Measurements from ENCODE around the gene GDPD4. TPM values are rescaled to one million over a fixed set of nuclear protein-coding genes. Genes with fewer than 3 reads are reported as not detected.

Gene GDPD4
- total RNA-seq, 1 donor from 2014 or later = not detected

DNA sequence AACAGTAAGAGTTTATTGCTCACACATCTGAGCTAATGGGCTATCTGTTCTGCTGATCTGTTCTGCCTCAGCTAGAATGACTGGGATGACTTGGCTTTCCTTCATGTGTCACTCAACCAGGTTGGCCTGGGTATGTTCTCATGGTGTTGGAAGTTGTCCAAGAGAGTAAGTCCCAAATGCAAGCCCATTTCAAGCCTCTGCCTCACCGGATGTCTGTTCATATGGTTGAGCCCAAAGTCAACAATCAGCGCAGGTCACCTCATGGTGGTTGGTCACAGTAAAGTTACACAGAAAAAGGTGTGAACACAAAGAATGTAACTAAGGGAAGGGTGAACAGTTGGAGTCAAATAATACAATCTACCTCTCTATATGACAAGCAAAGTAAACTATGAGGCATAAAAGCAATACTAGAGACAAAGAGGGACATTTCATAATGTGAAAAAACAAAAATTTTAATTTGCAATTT is 1.9 kb downstream of the GDPD4 start:
- peak; percentile 44 for DNase-seq (ENCODE audit: low read depth)

DNA sequence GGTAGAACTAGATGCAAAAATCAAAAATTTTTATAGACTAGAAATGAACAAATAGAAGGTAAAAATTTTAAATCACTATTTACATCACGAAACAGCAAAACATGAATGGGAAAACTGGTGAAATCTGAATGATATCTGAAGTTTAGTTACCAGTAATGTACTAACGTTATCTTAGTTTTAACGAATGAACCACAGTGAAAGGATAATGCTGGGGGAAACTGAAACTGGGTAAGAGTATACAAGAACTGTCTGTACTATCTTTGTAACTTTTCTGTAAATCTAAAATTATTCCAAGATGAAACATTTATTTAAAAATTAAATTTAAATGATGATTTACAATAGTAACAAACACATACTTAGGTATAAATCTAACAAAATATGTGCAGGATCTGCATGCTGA is 7.4 kb downstream of the GDPD4 start:
- DNase-seq (ENCODE audit: low read depth) = no peak

DNA sequence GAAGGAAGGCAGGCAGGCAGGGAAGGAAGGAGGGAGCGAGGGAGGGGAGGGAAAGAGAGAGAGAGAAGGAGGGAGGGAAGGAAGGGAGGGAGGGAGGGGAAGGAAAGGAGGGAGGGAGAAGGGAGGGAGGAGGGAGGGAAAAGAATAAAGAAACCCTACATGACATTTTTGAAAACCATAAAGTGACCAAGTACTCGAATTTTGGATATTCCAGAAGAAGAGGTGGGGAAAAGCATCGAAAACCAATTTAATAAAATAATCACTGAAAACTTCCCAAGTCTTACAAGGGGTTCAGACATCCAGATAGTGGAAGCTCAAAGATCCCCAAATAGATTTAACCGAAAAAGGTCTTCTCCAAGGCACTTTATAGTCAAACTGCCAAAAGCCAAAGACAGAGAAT is 11.7 kb downstream of the GDPD4 start:
- DNase-seq (ENCODE audit: low read depth) = no peak

DNA sequence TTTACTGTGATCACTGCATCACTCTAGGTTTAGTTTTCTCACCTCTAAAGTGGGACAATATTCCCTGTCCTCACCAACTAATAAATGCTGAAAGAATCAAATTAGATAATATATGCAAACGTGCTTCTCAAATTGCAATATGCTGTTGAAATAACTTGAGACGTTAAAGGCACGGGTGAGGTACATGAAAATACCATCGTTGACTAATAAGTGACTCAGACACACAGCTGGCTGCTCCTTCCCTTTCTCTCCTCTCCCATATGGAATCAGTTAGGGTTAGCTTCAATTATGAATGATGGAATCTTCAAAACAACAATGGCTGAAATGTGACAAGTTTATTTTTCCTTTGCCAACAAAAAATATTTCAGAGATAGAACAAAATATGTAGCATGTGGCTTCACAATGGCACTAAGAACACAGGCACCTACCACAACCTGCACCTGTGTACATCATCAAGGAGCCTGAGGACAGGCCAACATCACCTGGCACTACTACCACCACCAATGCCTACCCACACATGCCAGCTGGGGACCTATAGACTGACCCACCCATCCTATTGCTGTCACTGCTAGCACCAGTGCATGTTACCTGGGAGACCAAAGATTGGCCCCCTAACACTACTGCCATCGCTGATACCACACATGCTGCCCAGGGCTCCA is 13.7 kb downstream of the GDPD4 start:
- DNase-seq (ENCODE audit: low read depth) = peak; percentile 19

DNA sequence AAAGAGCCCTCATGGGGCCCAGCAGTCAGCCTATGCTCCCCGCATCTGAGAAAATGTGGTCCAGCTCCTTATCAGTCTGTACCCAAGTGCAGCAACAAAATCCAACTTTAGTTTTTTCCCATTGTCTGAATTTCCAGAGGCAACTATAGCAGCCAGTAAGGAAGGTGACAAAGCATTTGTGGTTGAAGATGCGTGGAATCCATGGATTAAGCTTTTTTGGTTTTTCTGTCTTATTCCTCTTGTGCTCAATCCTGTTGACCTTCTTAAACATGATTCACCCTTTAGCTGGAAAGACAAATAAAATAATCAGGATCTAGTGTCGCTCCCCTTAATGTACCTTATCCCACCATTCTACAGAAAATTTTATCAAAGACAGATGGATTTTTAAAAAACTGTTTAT is 14.3 kb downstream of the GDPD4 start:
- DNase-seq (ENCODE audit: low read depth) = no peak

DNA sequence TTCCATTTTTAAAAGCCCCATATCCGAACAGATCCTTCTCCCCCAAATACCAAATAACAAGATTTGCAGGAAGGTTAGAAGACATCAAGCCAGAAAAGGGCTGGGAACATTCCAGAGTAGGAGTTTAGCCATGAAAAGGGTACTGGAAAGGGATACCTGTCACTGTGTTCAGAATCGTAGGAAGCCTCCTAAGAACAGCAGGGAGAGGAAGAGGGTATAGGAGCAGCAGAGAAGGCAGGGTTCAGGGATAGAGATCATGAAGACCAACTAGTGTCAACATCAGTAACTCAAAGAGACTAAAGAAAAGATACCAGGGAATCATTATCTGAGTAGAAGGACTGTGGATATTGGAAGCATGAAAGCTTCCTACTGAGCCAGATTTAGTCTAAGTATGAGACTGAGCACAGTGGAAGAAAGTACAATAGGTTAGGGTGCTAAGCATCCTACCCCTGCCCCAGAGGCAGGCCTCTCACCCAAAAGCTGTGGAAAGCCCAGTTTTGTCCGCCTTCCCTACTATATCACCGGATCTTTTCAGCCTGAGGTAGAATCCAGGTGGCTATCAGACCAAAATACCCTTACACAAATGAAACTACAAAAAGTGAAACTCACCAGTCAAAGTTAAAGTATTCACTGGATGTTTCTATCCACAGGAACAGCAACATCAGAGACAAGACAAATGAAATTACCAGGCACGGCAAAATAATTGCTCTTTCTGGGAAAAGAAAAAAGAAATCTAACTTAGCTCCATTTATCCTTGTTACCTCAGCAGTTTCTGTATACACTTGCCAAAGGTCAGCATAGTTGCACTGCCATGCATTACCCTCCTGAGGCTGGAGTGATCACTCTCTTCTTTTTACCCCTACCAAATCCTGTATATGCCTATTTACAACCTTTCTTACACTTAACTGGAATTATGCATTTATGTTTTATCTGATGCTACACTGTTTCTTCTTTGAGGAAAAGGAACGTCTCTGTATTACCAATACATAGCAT is 16.7 kb downstream of the GDPD4 start:
- DNase-seq (ENCODE audit: low read depth) = no peak

DNA sequence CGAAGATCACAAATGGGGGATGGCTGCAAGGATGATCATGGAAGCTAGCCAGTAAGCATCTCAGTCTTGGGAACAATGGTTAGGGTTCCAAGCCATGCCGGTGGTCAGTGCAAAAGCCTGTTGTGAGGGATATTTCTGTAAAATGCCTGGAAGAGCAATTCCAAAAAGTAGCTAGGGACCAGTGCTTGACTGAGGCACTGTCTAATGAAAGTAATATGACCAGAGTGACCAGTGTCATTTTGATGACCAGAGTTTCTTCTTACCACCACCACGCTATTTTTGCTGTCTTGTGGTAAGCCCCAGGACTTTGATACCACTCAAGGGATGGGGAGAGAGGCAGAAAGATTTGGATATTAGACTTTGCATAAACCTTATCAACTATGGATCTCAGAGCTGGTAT is 18.4 kb downstream of the GDPD4 start:
- no peak for DNase-seq (ENCODE audit: low read depth)

DNA sequence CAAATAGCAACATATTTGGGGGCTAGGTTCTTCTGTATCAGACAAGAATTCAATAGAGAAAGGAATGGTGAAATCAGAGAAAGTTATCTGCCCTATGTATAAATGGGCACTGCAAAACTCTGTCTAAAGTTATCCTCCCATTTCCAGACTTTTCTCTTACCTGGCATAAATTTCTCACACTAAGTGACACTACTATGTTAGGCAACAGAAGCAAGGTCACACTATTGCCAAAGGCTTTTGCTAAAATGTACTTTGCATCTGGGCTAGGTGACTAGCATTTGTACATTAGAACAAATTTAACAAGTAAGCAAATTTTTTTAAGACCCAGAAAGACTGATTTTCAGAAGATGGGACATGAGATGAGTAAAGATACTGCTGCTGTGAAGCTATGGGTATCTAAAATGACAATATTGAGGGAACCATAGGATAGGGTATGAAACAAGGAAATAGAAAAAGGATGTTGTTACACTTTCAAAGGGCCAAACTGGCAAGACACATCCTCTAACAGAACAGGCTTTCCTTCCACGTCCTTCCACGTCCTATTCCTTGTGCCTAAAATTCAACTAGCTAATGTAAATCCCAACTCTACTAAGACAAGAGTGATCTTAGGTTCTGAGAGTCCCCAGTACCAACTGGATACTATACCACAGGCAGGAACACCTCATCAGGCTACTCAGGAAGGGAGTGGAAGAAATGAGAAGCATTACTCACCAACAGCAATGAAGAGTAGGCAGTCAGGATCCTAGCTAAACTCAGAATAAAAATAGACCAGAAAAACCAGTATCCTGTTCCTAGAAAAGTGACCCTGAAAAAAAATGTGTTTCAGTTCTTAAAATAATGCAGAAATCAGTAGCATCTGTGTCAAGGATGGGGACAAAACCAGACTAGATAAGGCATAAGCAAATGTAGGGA is 22.6 kb downstream of the GDPD4 start:
- DNase-seq (ENCODE audit: low read depth) = peak; percentile 9

DNA sequence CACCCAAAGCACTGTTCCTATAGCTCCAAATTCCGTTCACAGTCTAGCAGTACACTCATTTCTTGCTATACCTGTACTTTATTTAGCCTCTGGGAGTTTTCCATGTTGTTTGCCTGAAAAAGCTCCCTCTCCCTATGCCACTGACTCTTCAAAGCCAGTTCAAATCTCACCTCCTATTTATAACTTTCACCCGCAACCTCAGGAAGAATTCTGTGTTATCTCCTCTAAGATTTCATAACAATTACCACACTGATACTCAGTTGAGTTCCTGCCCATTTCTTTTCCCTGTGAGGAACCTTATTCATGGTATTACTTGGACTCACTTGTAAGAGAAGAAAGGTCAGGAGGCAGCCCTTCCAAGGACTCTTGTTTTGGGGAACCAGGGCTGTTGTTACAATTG is 25.2 kb downstream of the GDPD4 start:
- no peak for DNase-seq (ENCODE audit: low read depth)

DNA sequence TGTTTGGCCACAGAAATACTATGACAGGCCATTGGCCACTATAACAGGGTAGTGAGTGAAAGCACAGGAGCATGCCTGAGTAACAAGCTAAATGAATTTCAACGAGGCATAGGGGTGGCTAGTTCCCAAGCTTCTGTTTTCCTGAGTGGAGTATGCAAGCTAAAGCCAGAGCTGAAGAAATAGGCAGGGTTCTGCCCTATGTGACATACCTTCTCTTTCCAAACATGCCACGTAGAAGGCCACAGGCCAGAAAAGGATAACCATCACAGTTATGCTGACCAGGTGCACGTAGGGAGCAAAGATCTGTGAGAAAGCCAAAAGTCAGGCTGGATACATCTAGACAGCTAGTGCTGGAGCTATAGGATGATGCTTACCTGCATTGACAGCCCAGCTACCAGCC is 30.6 kb downstream of the GDPD4 start:
- no peak for DNase-seq (ENCODE audit: low read depth)

DNA sequence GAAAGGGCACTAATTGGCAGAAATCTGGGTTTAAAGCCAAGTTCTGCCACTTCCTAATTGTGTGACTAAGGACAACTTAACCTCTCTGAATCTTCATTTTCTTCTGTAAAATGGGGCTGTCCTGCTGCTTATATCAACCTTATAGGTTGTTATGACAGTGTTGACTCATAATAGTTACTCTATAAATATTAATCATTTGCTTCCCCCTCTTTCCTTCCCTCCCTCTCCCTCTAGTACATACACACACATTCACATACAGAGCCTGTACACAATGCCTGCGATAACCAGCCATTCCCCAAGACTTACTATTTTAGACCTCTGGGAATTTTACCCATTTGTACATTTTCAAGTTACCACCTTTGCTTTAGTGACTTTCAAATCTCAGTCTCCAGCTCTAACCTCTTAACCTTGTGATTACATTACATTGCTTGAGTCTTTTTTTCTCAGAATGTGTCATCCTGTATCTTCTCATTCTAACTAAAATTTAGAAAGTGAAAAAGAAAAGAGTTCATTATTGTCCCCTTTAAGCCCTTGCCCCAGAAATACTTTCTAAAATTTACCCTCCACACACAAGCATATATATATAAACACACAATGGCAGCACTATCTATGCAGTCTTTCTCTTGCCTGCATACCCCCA is 31.9 kb downstream of the GDPD4 start:
- DNase-seq (ENCODE audit: low read depth) = no peak

DNA sequence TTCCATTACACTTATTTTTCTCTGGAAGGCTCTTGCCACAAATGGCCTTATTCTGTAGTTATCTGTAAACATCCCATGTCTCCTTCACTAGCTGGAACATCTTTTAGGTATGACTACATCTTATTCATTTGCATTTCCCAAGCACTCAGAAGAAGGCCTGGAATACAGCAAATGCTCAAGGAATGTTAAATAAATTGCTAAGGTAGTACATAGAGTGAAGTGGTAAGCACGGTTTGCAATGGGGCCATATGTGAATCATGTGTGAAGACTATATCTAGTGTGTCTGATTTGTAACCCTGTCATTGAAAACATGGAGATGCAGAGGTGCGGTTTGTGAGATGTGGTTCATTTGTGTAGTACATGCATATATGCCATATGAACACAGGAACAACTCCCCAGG is 33.5 kb downstream of the GDPD4 start:
- no peak for DNase-seq (ENCODE audit: low read depth)

DNA sequence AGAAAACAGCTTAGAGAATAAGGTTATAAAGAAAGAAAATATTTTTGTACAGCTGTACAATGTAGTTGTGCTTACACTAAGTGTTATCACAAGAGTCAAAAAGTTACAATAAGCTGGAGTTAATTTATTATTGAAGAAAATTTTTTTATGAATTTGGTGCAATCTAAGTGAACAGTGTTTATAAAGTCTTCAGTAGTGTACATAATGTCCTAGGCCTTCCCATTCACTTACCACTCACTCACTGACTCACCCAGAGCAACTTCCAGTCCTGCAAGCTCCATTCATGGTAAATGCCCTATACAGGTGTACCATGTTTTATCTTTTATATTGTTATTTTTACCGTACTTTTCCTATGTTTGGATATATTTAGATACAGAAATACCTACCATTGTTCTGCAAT is 34.7 kb downstream of the GDPD4 start:
- no peak for DNase-seq (ENCODE audit: low read depth)

DNA sequence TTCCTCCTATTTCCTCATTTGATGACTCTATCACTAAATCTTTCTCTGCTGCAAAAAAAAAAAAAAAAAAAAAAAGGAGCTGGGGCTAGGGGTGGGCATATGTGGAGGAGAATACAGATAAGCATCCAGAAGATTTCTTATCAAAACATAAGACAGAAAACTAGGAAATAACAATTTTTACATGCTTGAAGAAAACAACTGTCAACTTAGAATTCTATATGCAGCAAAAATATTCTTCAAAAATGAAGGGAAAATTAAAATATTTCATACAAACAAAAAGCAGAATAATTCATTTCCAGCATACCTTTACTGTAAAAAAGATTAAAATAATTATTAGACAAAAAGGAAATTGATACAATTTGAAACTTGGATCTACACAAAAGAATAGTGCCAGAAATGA is 38.7 kb downstream of the GDPD4 start:
- DNase-seq (ENCODE audit: low read depth) = no peak

DNA sequence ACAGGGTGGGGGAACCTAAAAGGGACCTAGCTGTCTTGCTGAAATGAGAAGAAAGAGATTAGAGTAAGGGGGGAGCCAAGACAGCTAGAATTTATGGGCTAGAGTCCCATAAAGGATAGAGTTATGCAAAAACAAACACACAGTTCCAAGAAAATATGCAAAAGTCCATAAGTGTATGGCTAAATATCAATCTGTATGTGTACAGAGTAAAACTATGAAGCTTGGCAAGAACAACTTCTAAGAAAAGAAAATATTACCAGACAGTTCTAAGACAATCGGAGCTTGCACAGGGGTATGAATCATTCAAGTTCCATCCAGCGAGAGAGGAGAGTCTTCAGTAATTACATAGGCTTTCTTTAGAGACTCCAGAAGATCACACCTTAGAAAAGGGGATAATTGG is 41.8 kb downstream of the GDPD4 start:
- no peak for DNase-seq (ENCODE audit: low read depth)

DNA sequence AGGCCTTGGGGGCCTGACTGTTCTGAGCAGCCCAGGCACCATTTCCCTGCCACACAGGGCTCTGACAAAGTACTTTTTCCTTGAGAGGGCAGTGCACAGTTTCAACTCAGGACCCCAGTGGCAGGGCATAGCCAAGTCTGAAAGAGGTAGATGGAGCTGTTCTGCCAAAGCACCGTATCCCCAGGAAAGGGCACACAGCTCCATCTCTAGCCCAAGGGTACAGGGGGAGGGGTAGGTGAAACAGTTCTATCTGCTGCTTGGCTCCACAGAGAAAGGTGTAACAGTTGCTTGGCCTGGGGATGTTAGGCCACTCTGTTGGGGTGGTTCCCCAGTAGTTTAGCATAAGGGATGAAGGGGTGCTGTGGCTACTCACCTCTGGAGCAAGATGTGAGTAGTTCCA is 47.8 kb downstream of the GDPD4 start:
- DNase-seq (ENCODE audit: low read depth) = no peak

DNA sequence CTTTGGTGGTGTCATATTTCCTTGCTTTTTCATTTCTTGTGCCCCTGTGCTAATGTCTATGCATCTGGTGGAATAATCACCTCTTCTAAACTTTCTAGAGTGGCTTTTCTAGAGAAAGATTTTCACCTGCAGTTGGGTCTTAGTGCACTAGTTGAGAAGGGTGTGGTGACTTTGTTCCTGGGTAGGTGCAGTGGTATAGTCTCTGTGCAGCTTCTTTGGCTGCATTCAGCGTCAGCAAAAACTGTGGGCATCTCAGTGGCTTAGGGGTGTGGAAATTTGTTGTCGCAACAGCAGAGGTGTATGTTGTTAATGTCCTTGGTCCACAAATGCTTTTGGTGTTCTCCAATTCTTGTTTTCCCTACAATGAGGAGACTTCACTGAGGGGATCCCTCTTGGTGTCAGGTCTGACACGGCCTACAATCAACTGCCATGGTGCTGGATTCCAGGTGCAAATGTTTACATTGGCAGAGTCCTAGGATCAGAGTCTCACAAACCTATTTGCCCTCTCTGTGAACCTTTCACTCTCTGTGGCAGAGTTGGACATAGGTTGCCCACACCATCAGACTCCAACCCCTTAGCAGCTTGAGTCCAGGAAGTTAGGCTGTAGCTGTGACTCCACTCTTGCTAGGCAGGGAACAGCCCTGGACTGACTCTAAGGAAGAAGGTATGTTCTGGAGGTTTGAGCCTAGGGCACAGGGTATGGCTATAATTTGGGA is 48.8 kb downstream of the GDPD4 start:
- DNase-seq (ENCODE audit: low read depth) = no peak

DNA sequence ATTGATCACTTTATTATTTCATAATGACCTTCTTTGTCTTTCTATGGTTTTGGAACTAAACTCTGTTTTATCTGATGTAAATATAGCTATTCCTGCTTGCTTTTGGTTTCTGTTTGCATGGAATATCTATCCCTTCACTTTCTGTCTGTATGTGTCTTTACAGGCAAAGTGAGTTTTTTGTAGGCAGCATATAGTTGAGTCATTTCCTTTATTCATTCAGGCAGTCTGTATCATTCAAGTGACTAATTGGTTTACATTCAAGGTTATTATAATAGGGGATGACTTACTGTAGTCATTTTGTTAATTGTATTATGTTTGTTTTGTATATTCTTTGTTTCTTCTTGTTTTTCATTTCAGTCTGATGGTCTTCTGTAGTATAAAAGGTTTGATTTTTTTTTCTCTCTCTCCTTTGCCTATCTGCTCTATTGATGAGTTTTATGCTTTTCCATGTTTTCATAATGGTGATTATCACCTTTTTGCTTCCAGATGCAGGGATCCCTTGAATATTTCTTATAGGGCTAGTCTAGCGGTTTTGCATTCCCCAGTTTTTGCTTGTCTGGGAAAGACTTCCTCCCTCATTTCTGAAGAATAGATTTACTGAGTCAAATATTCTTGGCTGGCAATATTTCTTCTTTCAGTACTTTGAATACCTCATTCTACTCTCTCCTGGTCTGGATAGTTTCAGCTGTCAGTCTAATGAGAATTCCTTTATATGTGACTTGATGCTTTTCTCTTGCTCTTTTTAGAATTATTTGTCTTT is 50.4 kb downstream of the GDPD4 start:
- peak; percentile 13 for DNase-seq (ENCODE audit: low read depth)

DNA sequence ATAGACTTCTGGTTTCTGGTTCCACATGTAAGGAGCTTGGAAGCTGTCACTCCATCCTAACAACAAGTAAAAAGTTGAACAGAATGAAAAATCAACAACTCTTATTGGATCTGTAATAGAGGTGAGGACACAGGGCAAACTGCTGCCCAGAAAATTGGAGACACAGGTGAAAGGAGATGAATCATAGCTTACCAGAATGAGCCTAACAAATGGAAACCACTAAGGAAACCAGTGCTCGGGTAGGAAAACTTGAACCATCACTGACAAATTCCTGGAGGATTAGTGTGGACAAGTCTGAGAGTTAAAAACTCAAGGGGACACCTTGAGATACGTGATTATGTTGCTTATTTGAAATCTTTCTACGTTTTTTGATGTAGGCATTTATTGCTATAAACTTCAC is 52.1 kb downstream of the GDPD4 start:
- peak; percentile 52 for DNase-seq (ENCODE audit: low read depth)

All from renal cortical epithelial cell (primary cell).